ENCODE measurements around the gene NANS. TPM values are rescaled to one million over a fixed set of nuclear protein-coding genes. Genes with fewer than 3 reads are reported as not detected.

NANS gene
- total RNA-seq, 1 donor from 2014 or later = 41.4 TPM

DNA sequence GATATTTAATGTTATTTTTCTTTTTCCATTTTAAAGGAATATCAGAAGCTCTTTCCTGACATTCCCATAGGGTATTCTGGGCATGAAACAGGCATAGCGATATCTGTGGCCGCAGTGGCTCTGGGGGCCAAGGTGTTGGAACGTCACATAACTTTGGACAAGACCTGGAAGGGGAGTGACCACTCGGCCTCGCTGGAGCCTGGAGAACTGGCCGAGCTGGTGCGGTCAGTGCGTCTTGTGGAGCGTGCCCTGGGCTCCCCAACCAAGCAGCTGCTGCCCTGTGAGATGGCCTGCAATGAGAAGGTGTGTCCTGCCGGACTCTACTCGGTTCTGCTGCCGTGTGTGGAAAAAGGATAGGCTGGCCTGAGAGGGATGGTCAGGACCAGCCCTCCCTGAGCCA is 24.2 kb downstream of the NANS start:
- no peaks in the 10 kb centered on the region for H3K27me3 Mint-ChIP-seq (ENCODE audit: unreplicated experiment)
- H3K9me3 Mint-ChIP-seq (ENCODE audit: unreplicated experiment) = no peaks in the 10 kb centered on the region
- no peak overlapping the region for H3K27ac Mint-ChIP-seq (ENCODE audit: unreplicated experiment)
- peaks cover 15% of the 10 kb centered on the region for H3K36me3 Mint-ChIP-seq (ENCODE audit: low read depth, unreplicated experiment)
- H3K4me3 Mint-ChIP-seq (ENCODE audit: unreplicated experiment) = no peak overlapping the region
- no peak for TF ChIP-seq CTCF (IDR thresholded peaks at IDR 0.05; ENCODE audit: unreplicated experiment)
- no peak for DNase-seq (ENCODE audit: low spot score)
- peaks cover 7% of the 10 kb centered on the region for H3K4me1 Mint-ChIP-seq (ENCODE audit: unreplicated experiment)

DNA sequence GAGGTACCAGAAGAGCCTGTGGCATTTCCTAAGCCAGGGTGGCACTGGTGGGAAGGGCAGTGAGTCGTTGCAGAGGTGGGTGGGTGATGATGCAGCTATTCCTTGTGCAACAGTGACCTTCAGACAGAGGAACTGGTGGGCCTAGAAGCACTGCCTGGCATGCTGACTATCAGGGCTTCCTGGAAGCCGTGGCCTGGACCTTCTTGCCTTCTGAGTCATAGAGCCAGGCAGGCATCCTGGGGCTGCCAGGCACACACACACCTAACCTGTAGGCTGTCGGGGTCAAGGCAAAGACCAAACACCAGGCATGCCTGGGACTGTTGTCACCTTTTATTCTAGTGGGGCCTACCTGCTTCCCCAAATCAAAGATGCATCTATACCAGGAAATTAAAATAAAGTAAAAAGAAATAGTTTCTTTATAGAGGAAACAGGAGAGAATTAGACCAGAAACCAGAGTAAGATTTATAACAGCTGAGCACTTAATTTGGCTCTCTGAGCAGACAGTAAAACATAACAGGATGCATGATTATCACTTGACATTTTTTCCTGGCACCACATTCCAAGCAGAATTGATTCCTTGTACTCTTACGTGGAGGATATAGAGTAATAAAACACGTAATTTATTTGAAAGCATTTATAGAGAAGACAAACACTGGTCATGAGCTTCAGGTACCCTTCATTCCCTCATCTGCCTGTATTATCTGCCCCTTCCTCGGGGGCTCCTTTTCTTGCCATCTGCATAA is 25.1 kb downstream of the NANS start:
- Mint-ChIP-seq H3K27me3 (ENCODE audit: unreplicated experiment) (no peaks in the 10 kb centered on the region), H3K9me3 (ENCODE audit: unreplicated experiment) (no peaks in the 10 kb centered on the region), H3K36me3 (ENCODE audit: low read depth, unreplicated experiment) (peaks cover 15% of the 10 kb centered on the region), H3K4me3 (ENCODE audit: unreplicated experiment) (no peak overlapping the region), H3K4me1 (ENCODE audit: unreplicated experiment) (peaks cover 7% of the 10 kb centered on the region), H3K27ac (ENCODE audit: unreplicated experiment) (no peak overlapping the region)
- no peak for TF ChIP-seq CTCF (IDR thresholded peaks at IDR 0.05; ENCODE audit: unreplicated experiment)
- no peak for DNase-seq (ENCODE audit: low spot score)

- no peak for TF ChIP-seq CTCF (IDR thresholded peaks at IDR 0.05; ENCODE audit: unreplicated experiment)
- no peak overlapping the region for H3K27ac Mint-ChIP-seq (ENCODE audit: unreplicated experiment)
- H3K4me3 Mint-ChIP-seq (ENCODE audit: unreplicated experiment) = no peak overlapping the region
- no peaks in the 10 kb centered on the region for H3K9me3 Mint-ChIP-seq (ENCODE audit: unreplicated experiment)
- peaks cover 8% of the 10 kb centered on the region for H3K36me3 Mint-ChIP-seq (ENCODE audit: low read depth, unreplicated experiment)
- no peaks in the 10 kb centered on the region for H3K27me3 Mint-ChIP-seq (ENCODE audit: unreplicated experiment)
- peaks cover 7% of the 10 kb centered on the region for H3K4me1 Mint-ChIP-seq (ENCODE audit: unreplicated experiment)
- no peak for DNase-seq (ENCODE audit: low spot score)
Measured at GRCh38 chr9:98083061-98083501, 26.5 kb downstream of the NANS start.

DNA sequence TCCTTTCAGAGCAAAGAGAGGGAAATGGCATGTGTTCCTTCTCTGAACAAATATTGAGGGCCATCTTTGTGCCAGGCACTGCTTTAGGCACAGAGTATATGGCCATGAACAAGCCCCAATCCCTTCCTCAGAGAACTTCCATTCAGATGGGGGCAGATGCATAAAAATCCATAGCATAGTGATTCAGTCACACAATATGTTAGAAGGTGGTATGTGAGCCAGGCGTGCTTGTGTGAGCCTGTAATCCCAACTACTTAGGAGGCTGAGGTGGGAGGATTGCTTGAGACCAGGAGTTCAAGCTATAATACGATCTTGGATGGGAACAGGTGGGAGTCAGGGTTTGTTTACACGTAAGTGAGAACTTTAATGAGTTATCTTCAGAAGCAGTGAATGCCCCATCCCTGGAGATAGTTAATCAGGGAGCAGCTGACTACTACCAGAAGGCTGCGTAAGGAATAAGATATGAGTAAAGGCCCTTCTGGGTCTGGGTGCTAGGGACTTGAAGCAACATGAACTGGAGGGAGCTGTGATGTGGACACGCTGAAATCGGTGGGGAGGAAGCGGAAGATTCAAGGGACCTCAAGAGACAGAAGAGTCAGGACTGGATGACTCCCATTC is 27.1 kb downstream of the NANS start:
- Mint-ChIP-seq H3K36me3 (ENCODE audit: low read depth, unreplicated experiment) (peaks cover 5% of the 10 kb centered on the region), H3K27ac (ENCODE audit: unreplicated experiment) (no peak overlapping the region), H3K27me3 (ENCODE audit: unreplicated experiment) (peaks cover 2% of the 10 kb centered on the region), H3K9me3 (ENCODE audit: unreplicated experiment) (no peaks in the 10 kb centered on the region), H3K4me3 (ENCODE audit: unreplicated experiment) (no peak overlapping the region), H3K4me1 (ENCODE audit: unreplicated experiment) (peaks cover 7% of the 10 kb centered on the region)
- TF ChIP-seq CTCF (IDR thresholded peaks at IDR 0.05; ENCODE audit: unreplicated experiment) = no peak
- no peak for DNase-seq (ENCODE audit: low spot score)

GRCh38 chr9:98084396-98084795 is 27.9 kb downstream of the NANS start:
- H3K36me3 Mint-ChIP-seq (ENCODE audit: low read depth, unreplicated experiment) = peaks cover 4% of the 10 kb centered on the region
- no peaks in the 10 kb centered on the region for H3K9me3 Mint-ChIP-seq (ENCODE audit: unreplicated experiment)
- H3K4me3 Mint-ChIP-seq (ENCODE audit: unreplicated experiment) = no peak overlapping the region
- no peak for TF ChIP-seq CTCF (IDR thresholded peaks at IDR 0.05; ENCODE audit: unreplicated experiment)
- peaks cover 7% of the 10 kb centered on the region for H3K4me1 Mint-ChIP-seq (ENCODE audit: unreplicated experiment)
- no peak overlapping the region for H3K27ac Mint-ChIP-seq (ENCODE audit: unreplicated experiment)
- DNase-seq (ENCODE audit: low spot score) = no peak
- H3K27me3 Mint-ChIP-seq (ENCODE audit: unreplicated experiment) = peaks cover 4% of the 10 kb centered on the region
